ENCODE measurements around the gene FOXN3.
"Not testable (repeated sequence)": the region's sequence is repeated elsewhere in the genome, so short reads cannot be mapped to it uniquely, and the experiment has no call there.

The FOXN3 gene

DNA sequence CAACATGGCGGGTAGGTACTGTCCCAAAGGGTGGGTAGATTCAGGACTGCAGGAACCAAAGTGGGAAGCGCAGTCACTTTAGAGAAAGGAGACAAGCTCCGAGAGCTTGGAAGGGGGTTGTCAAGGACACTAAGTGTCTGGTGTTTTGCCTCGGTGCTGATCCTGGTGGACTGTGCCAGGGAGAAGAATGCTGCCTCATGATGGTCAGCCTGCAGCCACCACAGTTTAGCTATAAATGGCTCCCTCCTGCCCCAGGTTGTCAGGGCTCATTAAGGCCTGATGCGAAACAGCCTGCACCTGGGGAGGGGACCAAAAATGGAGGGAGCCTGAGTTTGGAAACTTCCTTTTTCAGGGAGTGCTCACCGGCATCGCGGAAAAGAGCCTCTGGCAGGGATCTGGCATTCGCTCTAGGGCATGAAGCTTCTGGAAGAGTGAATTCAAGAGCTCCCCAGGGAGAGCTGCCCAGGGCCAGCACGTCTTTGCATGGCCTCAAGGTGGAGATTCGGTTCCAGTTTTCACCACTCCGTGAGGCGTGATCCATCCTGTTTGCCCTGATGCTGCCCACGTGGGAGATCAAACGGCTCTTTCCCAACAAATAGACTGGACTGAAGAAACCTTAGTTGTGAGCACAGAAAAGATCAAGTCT lies 164.0 kb downstream of the FOXN3 start:
- no peak for TF ChIP-seq ZFX (IDR thresholded peaks at IDR 0.05; ENCODE audit: borderline replicate concordance)
- TF ChIP-seq CTCF (IDR thresholded peaks at IDR 0.05): no peak

DNA sequence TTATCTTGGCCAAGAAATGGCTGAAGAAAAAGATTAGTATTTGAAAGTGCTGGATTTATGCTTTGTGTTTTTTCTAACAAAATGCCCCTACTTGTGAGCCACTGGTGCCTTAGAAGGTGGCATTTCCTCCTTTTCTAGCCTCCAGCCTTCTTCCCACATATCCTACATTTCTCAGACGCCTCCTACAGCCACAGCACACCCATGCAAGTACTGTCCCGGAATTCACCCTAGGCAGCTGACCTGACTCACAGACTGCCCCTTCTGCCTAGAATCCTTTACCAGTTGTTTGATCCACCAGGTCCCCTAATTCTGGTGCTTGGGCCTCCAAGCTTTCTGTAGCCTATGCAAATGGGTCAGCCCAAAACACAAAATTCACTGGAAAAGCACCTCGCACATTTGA lies 166.0 kb downstream of the FOXN3 start:
- H3K27ac ChIP-seq: no peak overlapping the region
- TF ChIP-seq ZFX (IDR thresholded peaks at IDR 0.05; ENCODE audit: borderline replicate concordance) (no peak), CTCF (IDR thresholded peaks at IDR 0.05) (no peak)

More for the DNA sequence above, 164.0 kb downstream of the FOXN3 start:
- H3K27ac ChIP-seq: no peak overlapping the region

- not testable (repeated sequence) for H3K27ac ChIP-seq
Measured at GRCh38 chr14:89250655-89250975, 166.4 kb downstream of the FOXN3 start.

- no peak overlapping the region for H3K27ac ChIP-seq
- TF ChIP-seq ZFX (IDR thresholded peaks at IDR 0.05; ENCODE audit: borderline replicate concordance): no peak
Measured at GRCh38 chr14:89249972-89250654, 166.9 kb downstream of the FOXN3 start.

- no peak for TF ChIP-seq ZFX (IDR thresholded peaks at IDR 0.05; ENCODE audit: borderline replicate concordance)
- no peak for TF ChIP-seq CTCF (IDR thresholded peaks at IDR 0.05)
- no peak overlapping the region for H3K27ac ChIP-seq
Measured at GRCh38 chr14:89249065-89249695, 167.9 kb downstream of the FOXN3 start.

DNA sequence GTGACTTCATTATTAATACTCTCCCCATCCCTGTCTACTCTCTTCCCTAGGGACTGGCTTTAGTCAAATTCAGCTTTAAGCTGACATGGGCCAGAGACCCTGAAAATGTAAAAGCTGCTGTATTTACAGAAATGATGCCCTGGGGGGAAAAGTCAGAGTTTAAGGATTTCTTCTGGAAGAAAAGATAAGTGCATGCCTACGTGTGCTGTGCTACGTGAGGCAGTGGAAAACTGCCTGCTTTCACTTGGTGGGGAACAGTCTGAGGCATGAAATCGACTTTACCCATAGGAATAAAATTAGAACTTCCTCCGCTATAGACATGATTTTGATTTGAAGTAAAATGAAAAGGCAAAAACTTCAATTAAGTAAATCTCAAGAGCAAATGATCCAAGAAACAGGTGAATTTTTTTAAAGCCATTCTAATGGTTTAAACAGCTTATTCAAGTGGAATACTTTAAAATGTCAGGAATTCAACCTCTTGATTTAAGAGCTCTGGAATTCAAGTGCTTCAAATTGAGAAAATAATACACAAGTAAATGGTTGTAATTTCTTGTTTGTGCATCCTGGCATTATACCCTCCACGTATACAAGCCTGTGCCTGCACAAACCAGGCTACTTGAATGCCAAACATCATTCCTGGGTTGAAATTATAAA lies 168.5 kb downstream of the FOXN3 start:
- H3K27ac ChIP-seq: no peak overlapping the region
- TF ChIP-seq CTCF (IDR thresholded peaks at IDR 0.05): no peak
- no peak for TF ChIP-seq ZFX (IDR thresholded peaks at IDR 0.05; ENCODE audit: borderline replicate concordance)

GRCh38 chr14:89247457-89248122 lies 169.4 kb downstream of the FOXN3 start:
- no peak for TF ChIP-seq ZFX (IDR thresholded peaks at IDR 0.05; ENCODE audit: borderline replicate concordance)
- no peak for TF ChIP-seq CTCF (IDR thresholded peaks at IDR 0.05)
- H3K27ac ChIP-seq: no peak overlapping the region

DNA sequence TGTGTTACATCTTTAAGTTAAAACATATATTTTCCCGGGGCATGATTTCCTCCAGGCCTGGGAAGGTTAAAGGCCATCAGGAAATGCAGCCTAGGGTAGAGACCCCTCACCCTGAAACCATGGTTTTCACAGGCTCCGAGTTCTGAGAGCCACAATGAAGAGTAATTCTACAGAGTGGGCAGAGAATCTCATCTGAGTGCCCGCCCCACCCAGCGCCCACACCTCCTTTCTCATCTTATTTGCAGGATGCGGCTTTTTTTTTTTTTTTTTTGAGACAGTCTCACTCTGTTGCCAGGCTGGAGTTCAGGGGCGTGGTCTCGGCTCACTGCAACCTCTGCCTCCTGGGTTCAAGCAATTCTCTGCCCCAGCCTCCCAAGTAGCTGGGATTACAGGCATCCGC lies 170.7 kb downstream of the FOXN3 start:
- no peak overlapping the region for H3K27ac ChIP-seq
- TF ChIP-seq ZFX (IDR thresholded peaks at IDR 0.05; ENCODE audit: borderline replicate concordance): no peak
- TF ChIP-seq CTCF (IDR thresholded peaks at IDR 0.05): no peak

Measured in 22Rv1 (cell line).